PC-9 (cell line): ENCODE data around the gene COX10. TPM values are rescaled to one million over a fixed set of nuclear protein-coding genes. Genes with fewer than 3 reads are reported as not detected.

ENCODE experiments used
- BruUV-seq: library from RNA; stranded (reverse); fragments of 400-500 nt; replicated peaks from 2 replicates; lab custom pipeline; 2021; lab: Mats Ljungman, UMichigan
- CTCF ChIA-PET: fragments of 300-600 bp; sonication (Branson Sonifier 250); formaldehyde crosslinking; loops from one replicate; lab custom pipeline; 2022; ENCODE audit warnings: antibody characterized with exemption; lab: Charles Lee
- POLR2A ChIA-PET: fragments of 300-600 bp; sonication (Branson Sonifier 250); formaldehyde crosslinking; loops from one replicate; lab custom pipeline; 2022; ENCODE audit warnings: antibody characterized with exemption; ENCODE audit not compliant: unreplicated experiment; lab: Charles Lee
- DNase-seq, 2 experiments: peaks; one replicate each; pipeline versions ENCODE4 v3.0.0 to v3.0.0-alpha.2; 2015 to 2022; ENCODE audit warnings: mixed read lengths in 1 of 2
- H2AFZ ChIP-seq: fragments of 200-600 bp; sonication (generic); 2 replicates; pipeline ENCODE4 v1.8.1; 2017; ENCODE audit warnings: antibody characterized with exemption
- H3F3A ChIP-seq: fragments of 200-600 bp; sonication (generic); 2 replicates; pipeline ENCODE4 v1.8.1; 2017; ENCODE audit warnings: antibody characterized with exemption, mild to moderate bottlenecking, low read depth; ENCODE audit not compliant: insufficient read depth
- H3K27ac ChIP-seq: fragments of 200-600 bp; sonication (generic); 2 replicates; pipeline ENCODE4 v1.6.1; 2016; ENCODE audit warnings: mixed run types
- H3K27me3 ChIP-seq: fragments of 200-600 bp; sonication (generic); 2 replicates; pipeline ENCODE4 v1.6.1; 2016; ENCODE audit warnings: low read depth, mixed run types; ENCODE audit not compliant: insufficient read depth
- H3K36me3 ChIP-seq: fragments of 200-600 bp; sonication (generic); 2 replicates; pipeline ENCODE4 v1.6.1; 2016; ENCODE audit warnings: low read depth, mixed run types
- H3K4me1 ChIP-seq: fragments of 200-600 bp; sonication (generic); replicated peaks from 2 replicates; pipeline ENCODE4 v1.6.1; 2016; ENCODE audit warnings: mixed run types; ENCODE audit not compliant: insufficient read depth
- H3K4me2 ChIP-seq: fragments of 200-600 bp; sonication (generic); 2 replicates; pipeline ENCODE4 v1.6.1; 2017; ENCODE audit warnings: mixed run types
- H3K4me3 ChIP-seq: fragments of 200-600 bp; sonication (generic); 2 replicates; pipeline ENCODE4 v1.6.1; 2016; ENCODE audit warnings: mixed run types
- H3K79me2 ChIP-seq: fragments of 200-600 bp; sonication (generic); 2 replicates; pipeline ENCODE4 v1.6.1; 2017; ENCODE audit warnings: low read depth, mixed run types
- H3K9me2 ChIP-seq: fragments of 200-600 bp; sonication (generic); 2 replicates; pipeline ENCODE4 v1.8.1; 2017; ENCODE audit warnings: mild to moderate bottlenecking; ENCODE audit not compliant: insufficient read depth
- H3K9me3 ChIP-seq: fragments of 200-600 bp; sonication (generic); 2 replicates; pipeline ENCODE4 v1.8.1; 2016; ENCODE audit warnings: low read depth; ENCODE audit not compliant: insufficient read depth
- H4K20me1 ChIP-seq: fragments of 200-600 bp; sonication (generic); 2 replicates; pipeline ENCODE4 v1.8.1; 2017; ENCODE audit not compliant: insufficient read depth
- EZH2 ChIP-seq: fragments of 200-600 bp; sonication (generic); IDR thresholded peaks from 2 replicates; pipeline ENCODE4 v1.8.0; 2017; ENCODE audit warnings: antibody characterized with exemption, low read depth
- intact Hi-C: fragments of 100-400 bp; cut with micrococcal nuclease; formaldehyde crosslinking; loops from one replicate; pipeline ENCODE4 v1.10.0; 2022; ENCODE audit not compliant: unreplicated experiment
- total RNA-seq: library from RNA; stranded (reverse); gene quantifications from 2 replicates; pipeline ENCODE4 v1.2.3, GENCODE V29; 2021
- TF ChIP-seq, protein P1 (sequence below): fragments of 200-600 bp; sonication (generic); conservative IDR thresholded peaks from 2 replicates; pipeline ENCODE4 v1.6.1; 2017; ENCODE audit warnings: mixed run types, antibody characterized with exemption, mild to moderate bottlenecking, moderate library complexity

COX10 gene
- total RNA-seq, 1 experiment from 2014 or later = 22.6 TPM

DNA sequence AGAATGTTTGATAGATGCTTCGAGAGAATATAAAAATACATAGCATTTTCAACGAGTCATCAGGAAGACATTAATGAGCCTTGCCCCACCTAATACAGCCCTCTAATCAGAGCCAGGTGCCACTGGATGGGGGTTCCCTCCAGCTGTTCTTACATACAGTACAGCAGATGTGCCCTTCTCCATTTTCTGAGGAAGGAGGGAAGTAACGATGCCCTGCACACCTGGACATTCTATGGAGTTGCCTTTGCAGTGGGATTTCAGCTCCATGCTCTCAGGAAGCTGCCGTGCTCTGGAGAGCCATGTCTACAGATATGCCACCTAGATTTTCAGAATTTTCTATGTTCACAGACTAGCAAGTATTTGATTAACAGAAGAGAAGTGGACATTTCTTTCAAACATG is 131.1 kb downstream of the COX10 start:
- intact Hi-C loops = no loop called here
- Histone ChIP-seq H3K9me3 (no peaks in the 10 kb centered on the region), H3K4me1 (0 out of 2 replicates have a peak, but pooled peaks cover under 1% of the 10 kb centered on the region), H3K27ac (no peak overlapping the region), H3F3A (peaks cover 1% of the 10 kb centered on the region; the same call in 1 of the 2 replicates), H2AFZ (no peak overlapping the region), H3K79me2 (no peaks in the 10 kb centered on the region), H3K4me3 (no peak overlapping the region), H4K20me1 (peaks cover 7% of the 10 kb centered on the region), H3K9me2 (no peaks in the 10 kb centered on the region), H3K27me3 (no peaks in the 10 kb centered on the region), H3K4me2 (no peak overlapping the region), H3K36me3 (no peaks in the 10 kb centered on the region)
- no peak for TF ChIP-seq EZH2
- TF ChIP-seq, protein P1, sequence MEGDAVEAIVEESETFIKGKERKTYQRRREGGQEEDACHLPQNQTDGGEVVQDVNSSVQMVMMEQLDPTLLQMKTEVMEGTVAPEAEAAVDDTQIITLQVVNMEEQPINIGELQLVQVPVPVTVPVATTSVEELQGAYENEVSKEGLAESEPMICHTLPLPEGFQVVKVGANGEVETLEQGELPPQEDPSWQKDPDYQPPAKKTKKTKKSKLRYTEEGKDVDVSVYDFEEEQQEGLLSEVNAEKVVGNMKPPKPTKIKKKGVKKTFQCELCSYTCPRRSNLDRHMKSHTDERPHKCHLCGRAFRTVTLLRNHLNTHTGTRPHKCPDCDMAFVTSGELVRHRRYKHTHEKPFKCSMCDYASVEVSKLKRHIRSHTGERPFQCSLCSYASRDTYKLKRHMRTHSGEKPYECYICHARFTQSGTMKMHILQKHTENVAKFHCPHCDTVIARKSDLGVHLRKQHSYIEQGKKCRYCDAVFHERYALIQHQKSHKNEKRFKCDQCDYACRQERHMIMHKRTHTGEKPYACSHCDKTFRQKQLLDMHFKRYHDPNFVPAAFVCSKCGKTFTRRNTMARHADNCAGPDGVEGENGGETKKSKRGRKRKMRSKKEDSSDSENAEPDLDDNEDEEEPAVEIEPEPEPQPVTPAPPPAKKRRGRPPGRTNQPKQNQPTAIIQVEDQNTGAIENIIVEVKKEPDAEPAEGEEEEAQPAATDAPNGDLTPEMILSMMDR = no peak
- no TSS peak for BruUV-seq
- DNase-seq = no peak
- CTCF ChIA-PET = no interaction called here
- POLR2A ChIA-PET = no interaction called here

DNA sequence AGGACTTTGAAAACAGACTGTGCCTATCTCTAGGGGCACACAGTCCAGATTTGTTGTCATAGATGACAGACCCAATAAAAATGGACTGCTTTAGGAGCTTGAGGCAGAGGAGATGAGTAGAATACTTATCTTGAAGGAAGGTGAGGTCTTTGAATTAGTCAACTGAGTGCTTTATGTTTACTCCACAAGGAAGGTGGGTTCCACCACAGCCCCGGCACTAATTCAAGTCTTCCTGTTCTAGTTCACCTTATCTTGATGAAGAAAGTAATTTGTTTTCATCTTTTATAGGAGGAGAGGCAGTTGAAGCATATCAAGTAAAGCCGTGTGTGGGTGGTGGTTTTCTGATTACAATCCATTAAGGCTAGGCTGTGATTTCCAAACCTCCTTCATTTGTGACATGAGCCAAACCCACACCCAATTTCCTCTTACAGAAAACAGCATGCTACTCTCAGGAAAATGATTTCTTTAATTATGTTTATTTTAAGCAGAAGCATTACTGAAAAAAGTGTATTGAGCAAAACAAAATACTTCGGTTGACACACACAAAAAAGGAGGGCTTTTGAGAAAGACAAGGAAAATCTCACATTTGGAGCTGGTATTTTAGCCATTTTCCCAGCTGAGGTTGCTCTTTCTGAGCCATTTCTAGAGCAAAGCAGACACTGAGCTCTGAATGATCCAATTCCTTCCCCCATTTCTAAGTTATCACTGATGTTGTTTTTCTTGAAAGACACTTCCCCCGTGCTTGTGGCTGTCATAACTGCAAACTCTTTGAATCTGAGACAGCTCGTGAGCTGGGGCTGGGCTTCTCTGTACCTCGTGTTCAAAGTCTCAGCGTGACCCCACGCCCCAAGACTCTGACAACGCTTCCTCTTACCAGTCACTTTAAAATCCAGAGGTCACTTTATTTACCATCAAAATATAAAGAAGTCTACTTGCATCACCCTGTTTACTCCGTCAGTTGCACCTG is 132.0 kb downstream of the COX10 start:
- DNase-seq = no peak
- TF ChIP-seq, protein P1 = no peak
- no peak for TF ChIP-seq EZH2

DNA sequence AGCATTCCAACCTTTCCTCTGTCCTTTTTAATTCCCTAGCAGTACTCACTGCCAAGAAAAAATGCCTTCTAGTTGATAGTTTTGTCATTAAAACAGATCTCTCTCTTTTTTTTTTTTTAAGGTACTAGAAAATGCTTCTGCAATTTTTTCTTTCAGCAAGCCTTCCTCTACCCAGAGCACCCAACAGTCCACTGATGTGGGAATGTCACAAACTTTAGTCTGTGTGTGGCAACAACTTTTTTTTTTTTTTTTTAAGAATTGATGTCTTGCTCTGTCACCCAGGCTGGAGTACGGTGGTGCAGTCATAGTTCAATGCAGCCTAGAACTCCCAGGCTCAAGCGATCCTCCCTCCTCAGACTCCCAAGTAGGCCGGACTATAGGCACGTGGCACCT is 132.7 kb downstream of the COX10 start:
- peaks cover 9% of the 10 kb centered on the region; the same call in 1 of the 2 replicates for H3F3A ChIP-seq
- peaks cover 11% of the 10 kb centered on the region for H4K20me1 ChIP-seq
- CTCF ChIA-PET = no interaction called here
- no peak overlapping the region for H3K4me2 ChIP-seq
- intact Hi-C loops = no loop called here
- no peaks in the 10 kb centered on the region for H3K9me3 ChIP-seq
- no peaks in the 10 kb centered on the region for H3K27me3 ChIP-seq
- POLR2A ChIA-PET = no interaction called here
- H3K27ac ChIP-seq = no peak overlapping the region
- no peaks in the 10 kb centered on the region for H3K36me3 ChIP-seq
- 0 out of 2 replicates have a peak, but pooled peaks cover 10% of the 10 kb centered on the region for H3K4me1 ChIP-seq
- TF ChIP-seq, protein P1 = no peak
- no peak for TF ChIP-seq EZH2
- H3K9me2 ChIP-seq = no peaks in the 10 kb centered on the region
- H2AFZ ChIP-seq = no peak overlapping the region
- no peak for DNase-seq
- H3K79me2 ChIP-seq = no peaks in the 10 kb centered on the region
- no peak overlapping the region for H3K4me3 ChIP-seq
- no TSS peak for BruUV-seq

More for the DNA sequence above, 132.0 kb downstream of the COX10 start:
- CTCF ChIA-PET = no interaction called here
- Histone ChIP-seq H3K4me2 (no peak overlapping the region), H3K9me2 (no peaks in the 10 kb centered on the region), H3K27ac (no peak overlapping the region), H4K20me1 (peaks cover 11% of the 10 kb centered on the region), H3K36me3 (no peaks in the 10 kb centered on the region), H3K4me1 (0 out of 2 replicates have a peak, but pooled peaks cover 6% of the 10 kb centered on the region), H3K27me3 (no peaks in the 10 kb centered on the region), H3F3A (peaks cover 7% of the 10 kb centered on the region; the same call in 1 of the 2 replicates), H3K4me3 (no peak overlapping the region), H3K9me3 (no peaks in the 10 kb centered on the region), H3K79me2 (no peaks in the 10 kb centered on the region), H2AFZ (no peak overlapping the region)
- intact Hi-C loops = no loop called here
- POLR2A ChIA-PET = no interaction called here
- no TSS peak for BruUV-seq
